HEK293 (cell line): ENCODE measurements around the gene SRCIN1.

Experiments used
- CTCF ChIA-PET: fragments of 350-600 bp; formaldehyde crosslinking; extraction: SDS; loops from one replicate; lab custom pipeline; 2021; ENCODE audit warnings: antibody characterized with exemption; lab: Yijun Ruan, JAX
- POLR2A ChIA-PET: fragments of 300-600 bp; formaldehyde crosslinking; extraction: SDS; loops from one replicate; lab custom pipeline; 2020; ENCODE audit warnings: antibody characterized with exemption, inconsistent platforms; lab: Yijun Ruan, JAX
- H3K27ac ChIP-seq: fragments of 200-500 bp; sonication (Bioruptor generic); 2 replicates; pipeline ENCODE4 v1.5.1; 2014; ENCODE audit warnings: low read depth, low read length, control low read depth, inconsistent platforms; ENCODE audit errors: extremely low read depth
- H3K36me3 ChIP-seq, 2 experiments: fragments of 200-500 bp in 1 of 2; sonication (Bioruptor generic) in 1 of 2; 1 replicate in 1 of 2; 2 replicates in 1 of 2; pipeline ENCODE4 v1.5.1; 2014 to 2017; ENCODE audit warnings: inconsistent platforms in 2 of 2, low read length in 2 of 2; ENCODE audit not compliant: control insufficient read depth in 2 of 2, insufficient read depth in 1 of 2
- H3K4me1 ChIP-seq: fragments of 200-500 bp; sonication (Bioruptor generic); 2 replicates; pipeline ENCODE4 v1.5.1; 2014; ENCODE audit warnings: mild to moderate bottlenecking, low read length, inconsistent platforms; ENCODE audit not compliant: control insufficient read depth, insufficient read depth
- H3K4me3 ChIP-seq: 2 replicates; pipeline ENCODE4 v1.5.1; 2011; ENCODE audit warnings: low read depth, mild to moderate bottlenecking, control low read depth, low read length, moderate library complexity
- H3K9me3 ChIP-seq: fragments of 200-500 bp; sonication (Bioruptor generic); 2 replicates; pipeline ENCODE4 v1.5.1; 2014; ENCODE audit warnings: low read depth, low read length, inconsistent platforms; ENCODE audit not compliant: control insufficient read depth, insufficient read depth
- EGR2 ChIP-seq: fragments of 450-650 bp; formaldehyde crosslinking; IDR thresholded peaks from 2 replicates; pipeline ENCODE4 v1.5.1; 2016; ENCODE audit warnings: low read depth, missing biosample characterization, missing genetic modification characterization
- RBAK ChIP-seq: fragments of 450-650 bp; formaldehyde crosslinking; IDR thresholded peaks from 2 replicates; pipeline ENCODE4 v1.5.1; 2016; ENCODE audit warnings: missing biosample characterization, missing genetic modification characterization
- SCRT1 ChIP-seq: fragments of 450-650 bp; formaldehyde crosslinking; IDR thresholded peaks from 2 replicates; pipeline ENCODE4 v1.5.1; 2016; ENCODE audit warnings: missing biosample characterization, missing genetic modification characterization, borderline replicate concordance
- SCRT2 ChIP-seq: fragments of 450-650 bp; formaldehyde crosslinking; IDR thresholded peaks from 2 replicates; pipeline ENCODE4 v1.5.1; 2016; ENCODE audit warnings: missing biosample characterization, missing genetic modification characterization
- SP2 ChIP-seq: fragments of 450-650 bp; formaldehyde crosslinking; IDR thresholded peaks from 2 replicates; pipeline ENCODE4 v1.5.1; 2016; ENCODE audit warnings: missing biosample characterization, missing genetic modification characterization
- ZBTB17 ChIP-seq: fragments of 450-650 bp; formaldehyde crosslinking; IDR thresholded peaks from 2 replicates; pipeline ENCODE4 v1.5.1; 2016; ENCODE audit warnings: missing biosample characterization, missing genetic modification characterization
- ZBTB20 ChIP-seq: fragments of 450-650 bp; formaldehyde crosslinking; IDR thresholded peaks from 2 replicates; pipeline ENCODE4 v1.5.1; 2016; ENCODE audit warnings: missing biosample characterization, missing genetic modification characterization
- ZNF311 ChIP-seq: fragments of 450-650 bp; formaldehyde crosslinking; IDR thresholded peaks from 2 replicates; pipeline ENCODE4 v1.5.1; 2017; ENCODE audit warnings: missing biosample characterization, missing genetic modification characterization, borderline replicate concordance
- ZNF341 ChIP-seq: fragments of 450-650 bp; formaldehyde crosslinking; IDR thresholded peaks from 2 replicates; pipeline ENCODE4; 2016; ENCODE audit warnings: low read depth, missing biosample characterization, missing genetic modification characterization
- ZNF37A ChIP-seq: fragments of 450-650 bp; IDR thresholded peaks from 2 replicates; pipeline ENCODE4 v1.5.1; 2018; ENCODE audit warnings: missing biosample characterization, missing genetic modification characterization
- ZNF426 ChIP-seq: fragments of 450-650 bp; formaldehyde crosslinking; IDR thresholded peaks from 2 replicates; pipeline ENCODE4 v1.5.1; 2017; ENCODE audit warnings: missing biosample characterization, missing genetic modification characterization, mild to moderate bottlenecking, inconsistent platforms, moderate library complexity
- ZNF48 ChIP-seq: fragments of 450-650 bp; formaldehyde crosslinking; IDR thresholded peaks from 2 replicates; pipeline ENCODE4 v1.5.1; 2016; ENCODE audit warnings: missing biosample characterization, missing genetic modification characterization
- ZNF530 ChIP-seq: fragments of 450-650 bp; formaldehyde crosslinking; IDR thresholded peaks from 2 replicates; pipeline ENCODE4 v1.5.1; 2016; ENCODE audit warnings: low read depth, missing biosample characterization, missing genetic modification characterization
- ZNF548 ChIP-seq: fragments of 450-650 bp; formaldehyde crosslinking; IDR thresholded peaks from 2 replicates; pipeline ENCODE4 v1.5.1; 2016; ENCODE audit warnings: missing biosample characterization, missing genetic modification characterization
- ZNF571 ChIP-seq: fragments of 450-650 bp; formaldehyde crosslinking; IDR thresholded peaks from 2 replicates; pipeline ENCODE4 v1.5.0; 2017; ENCODE audit warnings: missing biosample characterization, missing genetic modification characterization
- ZNF629 ChIP-seq: fragments of 450-650 bp; formaldehyde crosslinking; IDR thresholded peaks from 2 replicates; pipeline ENCODE4 v1.5.1; 2017; ENCODE audit warnings: missing biosample characterization, missing genetic modification characterization
- ZNF654 ChIP-seq: fragments of 450-650 bp; formaldehyde crosslinking; IDR thresholded peaks from 2 replicates; pipeline ENCODE4 v1.5.1; 2016; ENCODE audit warnings: low read depth, missing biosample characterization, missing genetic modification characterization
- ZNF707 ChIP-seq: fragments of 450-650 bp; formaldehyde crosslinking; IDR thresholded peaks from 2 replicates; pipeline ENCODE4 v1.5.1; 2016; ENCODE audit warnings: missing biosample characterization, missing genetic modification characterization
- ZNF776 ChIP-seq: fragments of 450-650 bp; formaldehyde crosslinking; IDR thresholded peaks from 2 replicates; pipeline ENCODE4 v1.5.0; 2017; ENCODE audit warnings: missing biosample characterization, missing genetic modification characterization, borderline replicate concordance
- ZNF777 ChIP-seq: fragments of 450-650 bp; formaldehyde crosslinking; IDR thresholded peaks from 2 replicates; pipeline ENCODE4 v1.5.1; 2017; ENCODE audit warnings: missing biosample characterization, missing genetic modification characterization, borderline replicate concordance
- ZNF791 ChIP-seq: fragments of 450-650 bp; formaldehyde crosslinking; IDR thresholded peaks from 2 replicates; pipeline ENCODE4 v1.5.1; 2016; ENCODE audit warnings: missing biosample characterization, missing genetic modification characterization
- TF ChIP-seq, protein P1 (sequence below): fragments of 450-650 bp; formaldehyde crosslinking; IDR thresholded peaks from 2 replicates; pipeline ENCODE4 v1.5.1; 2017; ENCODE audit warnings: missing biosample characterization, missing genetic modification characterization
- TF ChIP-seq, protein P2 (sequence below): fragments of 450-650 bp; formaldehyde crosslinking; IDR thresholded peaks from 2 replicates; pipeline ENCODE4 v1.5.1; 2016; ENCODE audit warnings: missing biosample characterization, missing genetic modification characterization
- TF ChIP-seq, protein P3 (sequence below): IDR thresholded peaks from 2 replicates; pipeline ENCODE4 v1.6.1; 2011; ENCODE audit warnings: mild to moderate bottlenecking, low read depth, low read length, borderline replicate concordance
- TF ChIP-seq, protein P4 (sequence below): fragments of 450-650 bp; IDR thresholded peaks from 2 replicates; pipeline ENCODE4 v1.5.1; 2018; ENCODE audit warnings: missing biosample characterization, mild to moderate bottlenecking, missing genetic modification characterization

The SRCIN1 gene

DNA sequence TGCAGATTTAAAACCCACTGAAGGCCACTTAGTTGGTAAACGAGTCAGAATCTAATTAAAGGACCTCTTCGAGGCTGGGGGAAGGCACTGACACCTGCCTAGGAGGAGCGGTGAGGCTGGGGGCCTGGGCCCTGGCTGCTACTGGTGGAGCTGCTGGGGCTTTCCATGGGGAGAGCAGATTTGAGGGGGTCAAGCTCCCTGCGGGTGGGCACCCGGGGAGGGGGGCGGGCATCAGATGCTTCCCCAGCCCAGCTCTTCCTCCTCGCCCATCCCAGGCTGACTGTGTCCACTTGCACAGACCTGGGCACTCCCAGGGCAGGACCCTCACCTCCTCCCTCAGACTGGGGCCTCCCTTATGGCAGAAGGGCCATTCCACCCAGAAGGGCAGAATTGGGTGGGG lies 19.0 kb downstream of the SRCIN1 start (continued):
- TF ChIP-seq ZNF776 (tag by site-specific recombination): no peak
- no peak for TF ChIP-seq ZNF548 (tag by site-specific recombination)
- TF ChIP-seq SP2: no peak
- no peak for TF ChIP-seq ZNF426 (tag by site-specific recombination)
- TF ChIP-seq ZNF530 (tag by site-specific recombination): no peak
- TF ChIP-seq ZNF791 (tag by site-specific recombination): no peak
- no peak for TF ChIP-seq EGR2 (tag by site-specific recombination)
- no peak for TF ChIP-seq ZBTB17 (tag by site-specific recombination)
- TF ChIP-seq, all 188 proteins: peak for 0

DNA sequence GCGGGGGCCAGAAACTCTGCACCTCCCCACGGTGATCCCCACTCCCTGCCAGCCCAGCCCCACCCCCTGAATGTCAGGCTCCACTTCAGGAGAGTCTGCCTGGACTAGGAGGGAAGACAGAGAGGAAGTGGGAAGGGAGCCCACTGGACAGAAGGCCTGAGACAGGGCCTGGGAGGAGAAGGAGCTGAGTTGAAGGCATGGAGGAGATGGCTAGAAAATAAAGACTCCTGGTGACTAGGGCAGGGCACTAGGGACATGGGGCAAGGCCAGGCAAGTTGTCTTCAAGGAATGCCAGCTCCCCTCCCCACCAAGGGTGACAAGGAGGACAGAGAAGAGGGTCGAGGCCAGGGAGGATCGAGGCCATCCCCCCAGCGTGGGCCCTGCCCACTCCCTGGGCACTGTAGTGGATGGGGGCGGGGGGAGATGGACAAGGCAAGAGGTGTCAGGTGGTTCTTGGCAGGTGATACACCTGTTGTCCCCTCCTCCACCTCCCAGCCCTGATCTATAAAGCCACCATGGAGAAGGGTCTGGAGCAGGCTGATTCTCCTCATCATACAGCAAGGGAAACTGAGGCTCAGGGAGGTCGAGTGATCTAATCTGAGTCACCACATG lies 19.7 kb downstream of the SRCIN1 start:
- TF ChIP-seq ZNF311 (tag by site-specific recombination): no peak
- peak; percentile 91 for TF ChIP-seq SCRT1 (tag by site-specific recombination)
- TF ChIP-seq ZNF629 (tag by site-specific recombination): no peak
- TF ChIP-seq, protein P1, sequence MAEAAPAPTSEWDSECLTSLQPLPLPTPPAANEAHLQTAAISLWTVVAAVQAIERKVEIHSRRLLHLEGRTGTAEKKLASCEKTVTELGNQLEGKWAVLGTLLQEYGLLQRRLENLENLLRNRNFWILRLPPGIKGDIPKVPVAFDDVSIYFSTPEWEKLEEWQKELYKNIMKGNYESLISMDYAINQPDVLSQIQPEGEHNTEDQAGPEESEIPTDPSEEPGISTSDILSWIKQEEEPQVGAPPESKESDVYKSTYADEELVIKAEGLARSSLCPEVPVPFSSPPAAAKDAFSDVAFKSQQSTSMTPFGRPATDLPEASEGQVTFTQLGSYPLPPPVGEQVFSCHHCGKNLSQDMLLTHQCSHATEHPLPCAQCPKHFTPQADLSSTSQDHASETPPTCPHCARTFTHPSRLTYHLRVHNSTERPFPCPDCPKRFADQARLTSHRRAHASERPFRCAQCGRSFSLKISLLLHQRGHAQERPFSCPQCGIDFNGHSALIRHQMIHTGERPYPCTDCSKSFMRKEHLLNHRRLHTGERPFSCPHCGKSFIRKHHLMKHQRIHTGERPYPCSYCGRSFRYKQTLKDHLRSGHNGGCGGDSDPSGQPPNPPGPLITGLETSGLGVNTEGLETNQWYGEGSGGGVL (tag by site-specific recombination): 0 out of 2 replicates have a peak, but pooled peaks have one; percentile 4
- TF ChIP-seq, protein P2, sequence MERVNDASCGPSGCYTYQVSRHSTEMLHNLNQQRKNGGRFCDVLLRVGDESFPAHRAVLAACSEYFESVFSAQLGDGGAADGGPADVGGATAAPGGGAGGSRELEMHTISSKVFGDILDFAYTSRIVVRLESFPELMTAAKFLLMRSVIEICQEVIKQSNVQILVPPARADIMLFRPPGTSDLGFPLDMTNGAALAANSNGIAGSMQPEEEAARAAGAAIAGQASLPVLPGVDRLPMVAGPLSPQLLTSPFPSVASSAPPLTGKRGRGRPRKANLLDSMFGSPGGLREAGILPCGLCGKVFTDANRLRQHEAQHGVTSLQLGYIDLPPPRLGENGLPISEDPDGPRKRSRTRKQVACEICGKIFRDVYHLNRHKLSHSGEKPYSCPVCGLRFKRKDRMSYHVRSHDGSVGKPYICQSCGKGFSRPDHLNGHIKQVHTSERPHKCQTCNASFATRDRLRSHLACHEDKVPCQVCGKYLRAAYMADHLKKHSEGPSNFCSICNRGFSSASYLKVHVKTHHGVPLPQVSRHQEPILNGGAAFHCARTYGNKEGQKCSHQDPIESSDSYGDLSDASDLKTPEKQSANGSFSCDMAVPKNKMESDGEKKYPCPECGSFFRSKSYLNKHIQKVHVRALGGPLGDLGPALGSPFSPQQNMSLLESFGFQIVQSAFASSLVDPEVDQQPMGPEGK (tag by site-specific recombination): 0 out of 2 replicates have a peak, but pooled peaks have one; percentile 4
- TF ChIP-seq ZNF341 (tag by site-specific recombination): peak; percentile 36; the same call in 1 of the 2 replicates
- TF ChIP-seq SCRT2 (tag by site-specific recombination): peak; percentile 32; the same call in 1 of the 2 replicates
- H3K9me3 ChIP-seq: no peaks in the 10 kb centered on the region
- H3K27ac ChIP-seq: no peak overlapping the region
- ChIA-PET CTCF (interaction anchor here (0.6 to 12.2 kb wide), 9 partner anchors 11 to 1849 kb away, joined by 3 to 264 read pairs (median 14); partner anchors contain the start of gene SRCIN1), POLR2A (interaction anchor here (0.6 kb wide), 1 partner anchor 268 kb away, joined by 4 read pairs; no protein-coding TSS in a partner anchor)
- H3K4me3 ChIP-seq: no peak overlapping the region
- H3K36me3 ChIP-seq: no peaks in the 10 kb centered on the region
- H3K4me1 ChIP-seq: peaks cover 14% of the 10 kb centered on the region

DNA sequence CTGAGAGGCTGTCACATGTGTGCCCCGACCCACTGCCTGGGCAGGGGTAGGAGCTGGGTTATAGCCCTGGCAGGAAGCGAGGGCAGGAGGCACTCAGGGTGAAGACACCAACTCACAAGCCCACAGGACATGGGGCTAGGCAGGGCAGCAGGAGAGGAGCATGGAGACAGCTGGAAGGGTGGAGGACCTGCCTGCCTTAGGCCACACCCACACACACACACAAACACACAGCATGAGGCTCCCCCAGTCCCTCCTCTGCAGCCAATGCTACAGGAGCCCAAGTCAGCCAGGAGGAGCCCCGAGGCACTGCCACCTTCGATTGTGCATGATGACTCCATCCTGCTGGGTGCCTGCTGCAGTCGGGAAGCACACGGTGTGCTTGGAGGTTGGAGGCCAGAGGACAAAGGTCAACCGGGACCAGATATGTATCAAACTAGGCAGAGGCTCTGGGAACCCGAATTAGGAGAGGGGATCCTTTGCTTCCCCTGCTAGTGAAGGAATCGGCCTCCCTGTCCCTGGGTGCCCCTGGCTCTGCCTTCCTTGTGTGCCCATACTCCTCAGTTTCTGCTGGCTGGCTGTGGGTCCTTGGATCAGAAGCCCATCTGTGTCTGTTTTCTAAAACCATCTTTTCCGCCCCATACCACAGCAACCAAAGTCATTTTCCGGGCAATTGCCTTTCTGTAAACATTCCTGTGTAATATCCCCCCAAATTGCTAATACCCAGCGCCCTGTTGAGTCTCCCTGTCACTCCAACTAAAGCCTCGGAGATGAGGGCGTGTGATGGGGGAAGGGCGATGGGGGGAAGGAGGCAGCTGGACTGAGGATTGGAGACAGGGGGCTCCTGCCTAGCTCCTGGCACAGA lies 20.5 kb downstream of the SRCIN1 start:
- H3K9me3 ChIP-seq: no peaks in the 10 kb centered on the region
- H3K36me3 ChIP-seq: no peaks in the 10 kb centered on the region
- ChIA-PET CTCF (interaction anchor here (0.6 to 12.2 kb wide), 22 partner anchors 10 to 299 kb away, joined by 3 to 264 read pairs (median 6); partner anchors contain the start of gene SRCIN1), POLR2A (interaction anchor here (0.6 to 2.0 kb wide), 3 partner anchors 14 to 267 kb away, joined by 3 to 14 read pairs (median 4); no protein-coding TSS in a partner anchor)
- peaks cover 14% of the 10 kb centered on the region for H3K4me1 ChIP-seq
- H3K4me3 ChIP-seq: no peak overlapping the region
- H3K27ac ChIP-seq: no peak overlapping the region
- no peak for TF ChIP-seq ZNF530 (tag by site-specific recombination)
- no peak for TF ChIP-seq ZNF707
- TF ChIP-seq ZNF571 (tag by site-specific recombination): no peak
- TF ChIP-seq ZBTB20 (tag by site-specific recombination): peak; percentile 88
- TF ChIP-seq, protein P3, sequence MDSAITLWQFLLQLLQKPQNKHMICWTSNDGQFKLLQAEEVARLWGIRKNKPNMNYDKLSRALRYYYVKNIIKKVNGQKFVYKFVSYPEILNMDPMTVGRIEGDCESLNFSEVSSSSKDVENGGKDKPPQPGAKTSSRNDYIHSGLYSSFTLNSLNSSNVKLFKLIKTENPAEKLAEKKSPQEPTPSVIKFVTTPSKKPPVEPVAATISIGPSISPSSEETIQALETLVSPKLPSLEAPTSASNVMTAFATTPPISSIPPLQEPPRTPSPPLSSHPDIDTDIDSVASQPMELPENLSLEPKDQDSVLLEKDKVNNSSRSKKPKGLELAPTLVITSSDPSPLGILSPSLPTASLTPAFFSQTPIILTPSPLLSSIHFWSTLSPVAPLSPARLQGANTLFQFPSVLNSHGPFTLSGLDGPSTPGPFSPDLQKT: no peak
- no peak for TF ChIP-seq RBAK (tag by site-specific recombination)
- TF ChIP-seq ZNF48 (tag by site-specific recombination): no peak
- no peak for TF ChIP-seq ZNF654 (tag by site-specific recombination)
- TF ChIP-seq ZNF777 (tag by site-specific recombination): no peak
- TF ChIP-seq, protein P4, sequence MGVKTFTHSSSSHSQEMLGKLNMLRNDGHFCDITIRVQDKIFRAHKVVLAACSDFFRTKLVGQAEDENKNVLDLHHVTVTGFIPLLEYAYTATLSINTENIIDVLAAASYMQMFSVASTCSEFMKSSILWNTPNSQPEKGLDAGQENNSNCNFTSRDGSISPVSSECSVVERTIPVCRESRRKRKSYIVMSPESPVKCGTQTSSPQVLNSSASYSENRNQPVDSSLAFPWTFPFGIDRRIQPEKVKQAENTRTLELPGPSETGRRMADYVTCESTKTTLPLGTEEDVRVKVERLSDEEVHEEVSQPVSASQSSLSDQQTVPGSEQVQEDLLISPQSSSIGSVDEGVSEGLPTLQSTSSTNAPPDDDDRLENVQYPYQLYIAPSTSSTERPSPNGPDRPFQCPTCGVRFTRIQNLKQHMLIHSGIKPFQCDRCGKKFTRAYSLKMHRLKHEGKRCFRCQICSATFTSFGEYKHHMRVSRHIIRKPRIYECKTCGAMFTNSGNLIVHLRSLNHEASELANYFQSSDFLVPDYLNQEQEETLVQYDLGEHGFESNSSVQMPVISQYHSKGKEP (tag by site-specific recombination): no peak
- no peak for TF ChIP-seq ZNF37A (tag by site-specific recombination)
